ENCODE results near the gene MAFG. TPM values are rescaled to one million over a fixed set of nuclear protein-coding genes. Genes with fewer than 3 reads are reported as not detected.
A peak's percentile ranks its signal among the peaks of the same experiment; 100 is the strongest.

MAFG gene
- total and polyA plus RNA-seq, 2 of the 13 experiments (the other 11 are each of a cell fraction or from before 2014, with no cell fraction given): 14.5 to 20.0 TPM

GRCh38 chr17:81924557-81925532 is 2.7 kb downstream of the MAFG start:
- DNase-seq (ENCODE audit: low spot score): peak; percentile 56
- Histone ChIP-seq H3K79me2 (ENCODE audit: insufficient read depth, low read length) (peaks cover 70% of the 10 kb centered on the region), H3K4me2 (ENCODE audit: low read depth, low read length) (peak overlapping the region; percentile 85), H3K27me3 (ENCODE audit: control insufficient read depth in 1 of 2, insufficient read depth in 2 of 2, low read length in 2 of 2) (no peaks in the 10 kb centered on the region), H2AFZ (ENCODE audit: low read length) (no peak overlapping the region), H3K9me3 (ENCODE audit: low read length) (no peaks in the 10 kb centered on the region), H3K36me3 (replicated peaks in 1 of 2; ENCODE audit: control insufficient read depth in 1 of 2, insufficient read depth in 2 of 2, low read length in 2 of 2) (peaks cover 19 to 22% of the 10 kb centered on the region in 2 experiments), H4K20me1 (ENCODE audit: insufficient read depth, low read length) (peaks cover 28% of the 10 kb centered on the region), H3K4me1 (ENCODE audit: insufficient read depth, low read length) (peaks cover 49% of the 10 kb centered on the region), H3K4me3 (replicated peaks in 1 of 3; ENCODE audit: insufficient read depth in 1 of 3, low read depth in 2 of 3, low read length in 3 of 3) (peak overlapping the region in 2 of 3 experiments; percentile 36 to 61; a peak in 5 of 6 replicates), H3K9ac (ENCODE audit: insufficient read depth, low read depth, low read length) (peak overlapping the region; percentile 53), H3K27ac (ENCODE audit: extremely low read length, insufficient read depth, low read length) (peak overlapping the region; percentile 67)
- ChIA-PET CTCF (ENCODE audit: low intra/inter-chr PET ratio, low total read pairs) (no interaction called here), POLR2A (interaction anchor here (0.7 to 6.1 kb wide), 15 partner anchors 8 to 222 kb away, joined by 3 to 71 read pairs (median 5); partner anchors contain the start of genes CENPX, LRRC45, MCRIP1 and MRPL12)
- peak; percentile 84 for FAIRE-seq
- ATAC-seq: peak; percentile 26
- in situ Hi-C loops (cut with HindIII; ENCODE audit: extremely low pct_ligation_motif_present, low pct_unique_long_range_greater_than_20kb) (no loop called here), intact Hi-C loops (cut with micrococcal nuclease; ENCODE audit: unreplicated experiment) (no loop called here)
- 41% methylated on average over 17 of the region's 21 CpGs for WGBS (ENCODE audit: low lambda C conversion rate)
- BruUV-seq (replicated peaks): no TSS peak
- TF ChIP-seq PRDM15 (CRISPR knock-in tag; IDR thresholded peaks at IDR 0.05) (peak; percentile 68; the same call in 1 of the 2 replicates), NONO (IDR thresholded peaks at IDR 0.05) (no peak), NONO (CRISPR knock-in tag; conservative IDR thresholded peaks at IDR 0.05) (0 out of 2 replicates have a peak, but pooled peaks have one; percentile 35), PAWR (CRISPR knock-in tag; IDR thresholded peaks at IDR 0.05; ENCODE audit: borderline replicate concordance) (no peak), ZNF234 (CRISPR knock-in tag; conservative IDR thresholded peaks at IDR 0.05) (no peak), ZFP37 (CRISPR knock-in tag; IDR thresholded peaks at IDR 0.05; ENCODE audit: borderline replicate concordance) (no peak), HOXD1 (CRISPR knock-in tag; IDR thresholded peaks at IDR 0.05) (no peak), ATF5 (CRISPR knock-in tag; IDR thresholded peaks at IDR 0.05; ENCODE audit: low read depth) (0 out of 2 replicates have a peak, but pooled peaks have one; percentile 42), RFX5 (IDR thresholded peaks at IDR 0.05; ENCODE audit: low read depth, low read length) (0 out of 2 replicates have a peak, but pooled peaks have one; percentile 13), ZNF501 (CRISPR knock-in tag; IDR thresholded peaks at IDR 0.05) (0 out of 2 replicates have a peak, but pooled peaks have one; percentile 58), MEIS1 (CRISPR knock-in tag; IDR thresholded peaks at IDR 0.05; ENCODE audit: borderline replicate concordance) (peak; percentile 64; the same call in 1 of the 2 replicates), TFDP2 (CRISPR knock-in tag; IDR thresholded peaks at IDR 0.05) (no peak), ZNF24 (IDR thresholded peaks at IDR 0.05) (no peak), KLF11 (CRISPR knock-in tag; IDR thresholded peaks at IDR 0.05) (no peak), MAX (IDR thresholded peaks at IDR 0.05) (peak; percentile 48; the same call in 1 of the 2 replicates), SNRNP70 (IDR thresholded peaks at IDR 0.05; ENCODE audit: low read depth, low read length) (no peak)

Data from HepG2 (cell line).